IMR-90 (cell line): ENCODE results near the gene TMEM38A. TPM values are rescaled to one million over a fixed set of nuclear protein-coding genes. Genes with fewer than 3 reads are reported as not detected.

Source experiments
- ATAC-seq: fragments of 200-7000 bp; cut with Tn5 transposase; 2 replicates; pipeline ENCODE4 v1.9.1; 2020; ENCODE audit warnings: low read depth, mild to moderate bottlenecking, moderate library complexity
- BruUV-seq: library from RNA; stranded (reverse); fragments of 400-500 nt; replicated peaks from 2 replicates; lab custom pipeline; 2021; lab: Mats Ljungman, UMichigan
- CTCF ChIA-PET: fragments of 300-600 bp; formaldehyde crosslinking; extraction: SDS; loops from one replicate; lab custom pipeline; 2021; ENCODE audit warnings: antibody characterized with exemption; lab: Yijun Ruan, JAX
- POLR2A ChIA-PET: fragments of 300-600 bp; sonication (Branson Sonifier 250); formaldehyde crosslinking; loops from one replicate; lab custom pipeline; 2022; ENCODE audit warnings: antibody characterized with exemption; ENCODE audit not compliant: unreplicated experiment; lab: Charles Lee
- DNase-seq: peaks from one replicate; pipeline ENCODE4 v3.0.0; 2013
- H2AFZ ChIP-seq: replicated peaks from 2 replicates; pipeline ENCODE3; 2013; ENCODE audit warnings: low read length, mild to moderate bottlenecking; ENCODE audit not compliant: poor library complexity
- H2AK5ac ChIP-seq: 2 replicates; pipeline ENCODE4 v1.6.1; 2013; ENCODE audit warnings: low read depth, low read length, inconsistent platforms
- H2AK9ac ChIP-seq: replicated peaks from 2 replicates; pipeline ENCODE3; 2013; ENCODE audit warnings: mild to moderate bottlenecking, low read depth, low read length, moderate library complexity; ENCODE audit not compliant: poor library complexity
- H2BK120ac ChIP-seq: 2 replicates; pipeline ENCODE4 v1.6.1; 2013; ENCODE audit warnings: low read depth, low read length, inconsistent platforms
- H2BK15ac ChIP-seq: 3 replicates; pipeline ENCODE4 v1.6.1; 2013; ENCODE audit warnings: low read depth, low read length, inconsistent platforms
- H2BK20ac ChIP-seq: 2 replicates; pipeline ENCODE4 v1.6.1; 2013; ENCODE audit warnings: low read depth, mild to moderate bottlenecking, inconsistent platforms, low read length, moderate library complexity
- H2BK5ac ChIP-seq: 2 replicates; pipeline ENCODE4 v1.6.1; 2013; ENCODE audit warnings: mild to moderate bottlenecking, low read depth, low read length, inconsistent platforms; ENCODE audit not compliant: poor library complexity, severe bottlenecking
- H3K14ac ChIP-seq: replicated peaks from 2 replicates; pipeline ENCODE4 v1.6.1; 2013; ENCODE audit warnings: low read depth, low read length, inconsistent platforms
- H3K18ac ChIP-seq: 2 replicates; pipeline ENCODE4 v1.6.1; 2013; ENCODE audit warnings: low read depth, low read length, control low read depth
- H3K23ac ChIP-seq: 2 replicates; pipeline ENCODE4 v1.6.1; 2013; ENCODE audit warnings: low read depth, low read length, inconsistent platforms
- H3K27ac ChIP-seq: 2 replicates; pipeline ENCODE4 v1.5.1; 2013; ENCODE audit warnings: mild to moderate bottlenecking, control low read depth, low read length; ENCODE audit not compliant: insufficient read depth
- H3K27me3 ChIP-seq: 2 replicates; pipeline ENCODE4 v1.6.1; 2013; ENCODE audit warnings: low read length; ENCODE audit not compliant: control insufficient read depth, insufficient read depth
- H3K36me3 ChIP-seq: 2 replicates; pipeline ENCODE4 v1.6.1; 2013; ENCODE audit warnings: low read length, mixed read lengths; ENCODE audit not compliant: control insufficient read depth, insufficient read depth
- H3K4ac ChIP-seq: 2 replicates; pipeline ENCODE4 v1.6.1; 2013; ENCODE audit warnings: low read depth, low read length, inconsistent platforms
- H3K4me1 ChIP-seq: 2 replicates; pipeline ENCODE4 v1.6.1; 2013; ENCODE audit warnings: low read length, mixed read lengths; ENCODE audit not compliant: control insufficient read depth, insufficient read depth
- H3K4me2 ChIP-seq: 2 replicates; pipeline ENCODE4 v1.6.1; 2013; ENCODE audit warnings: low read depth, mild to moderate bottlenecking, control low read depth, low read length, moderate library complexity
- H3K4me3 ChIP-seq: 2 replicates; pipeline ENCODE4 v1.5.1; 2013; ENCODE audit warnings: low read depth, mild to moderate bottlenecking, control low read depth, low read length, moderate library complexity; ENCODE audit not compliant: insufficient read depth
- H3K56ac ChIP-seq: 2 replicates; pipeline ENCODE4 v1.6.1; 2013; ENCODE audit warnings: low read length, inconsistent platforms; ENCODE audit not compliant: insufficient read depth; ENCODE audit errors: extremely low read depth
- H3K79me1 ChIP-seq, 2 experiments: 2 replicates each; pipeline ENCODE4 v1.6.1; 2013; ENCODE audit warnings: low read length in 2 of 2, inconsistent platforms in 1 of 2, low read depth in 1 of 2
- H3K9ac ChIP-seq: 2 replicates; pipeline ENCODE4 v1.6.1; 2013; ENCODE audit warnings: low read depth, low read length, control low read depth
- H3K9me1 ChIP-seq: 2 replicates; pipeline ENCODE4 v1.6.1; 2013; ENCODE audit warnings: low read length, inconsistent platforms; ENCODE audit not compliant: insufficient read depth
- H3K9me3 ChIP-seq: 2 replicates; pipeline ENCODE4 v1.6.1; 2013; ENCODE audit warnings: low read length; ENCODE audit not compliant: control insufficient read depth, insufficient read depth
- H4K20me1 ChIP-seq: 2 replicates; pipeline ENCODE4 v1.6.1; 2013; ENCODE audit warnings: low read length, inconsistent platforms; ENCODE audit not compliant: insufficient read depth
- H4K5ac ChIP-seq: 2 replicates; pipeline ENCODE4 v1.6.1; 2013; ENCODE audit warnings: mild to moderate bottlenecking, low read depth, low read length, control low read depth
- H4K8ac ChIP-seq, 2 experiments: 2 replicates each; pipeline ENCODE4 v1.6.1; 2013; ENCODE audit warnings: low read depth in 2 of 2, low read length in 2 of 2, control low read depth in 1 of 2, inconsistent platforms in 1 of 2
- H4K91ac ChIP-seq: 2 replicates; pipeline ENCODE4 v1.6.1; 2013; ENCODE audit warnings: low read depth, low read length, inconsistent platforms; ENCODE audit not compliant: insufficient read depth
- BHLHE40 ChIP-seq: fragments of 150-350 bp; IDR thresholded peaks from 2 replicates; pipeline ENCODE4 v1.6.1; 2016; ENCODE audit warnings: mild to moderate bottlenecking, low read depth, low read length
- CEBPB ChIP-seq: IDR thresholded peaks from 2 replicates; pipeline ENCODE4 v1.6.1; 2012; ENCODE audit warnings: low read depth, low read length, improper control_type of control experiment
- CHD1 ChIP-seq: IDR thresholded peaks from 2 replicates; pipeline ENCODE4 v1.6.1; 2012; ENCODE audit warnings: low read depth, low read length, improper control_type of control experiment
- CTCF ChIP-seq: conservative IDR thresholded peaks from 2 replicates; pipeline ENCODE4 v1.5.1; 2012; ENCODE audit warnings: mild to moderate bottlenecking, low read depth, low read length, improper control_type of control experiment
- ELK1 ChIP-seq: fragments of 150-350 bp; IDR thresholded peaks from 2 replicates; pipeline ENCODE4 v1.6.1; 2016; ENCODE audit warnings: low read depth, mild to moderate bottlenecking, low read length, moderate library complexity, borderline replicate concordance
- FOS ChIP-seq: fragments of 150-350 bp; IDR thresholded peaks from 2 replicates; pipeline ENCODE4 v1.6.1; 2016; ENCODE audit warnings: low read depth, low read length
- MAFK ChIP-seq: IDR thresholded peaks from 2 replicates; pipeline ENCODE4 v1.6.1; 2012; ENCODE audit warnings: low read depth, low read length, improper control_type of control experiment
- MAZ ChIP-seq: IDR thresholded peaks from 2 replicates; pipeline ENCODE4 v1.6.1; 2012; ENCODE audit warnings: low read depth, mild to moderate bottlenecking, low read length, improper control_type of control experiment, moderate library complexity, borderline replicate concordance
- MXI1 ChIP-seq: IDR thresholded peaks from 2 replicates; pipeline ENCODE4 v1.6.1; 2012; ENCODE audit warnings: low read depth, mild to moderate bottlenecking, low read length, moderate library complexity, borderline replicate concordance
- NFE2L2 ChIP-seq: fragments of 150-350 bp; IDR thresholded peaks from 2 replicates; pipeline ENCODE4 v1.6.1; 2016; ENCODE audit warnings: low read depth, mild to moderate bottlenecking, low read length
- POLR2A ChIP-seq: IDR thresholded peaks from 2 replicates; pipeline ENCODE4 v1.6.1; 2012; ENCODE audit warnings: mild to moderate bottlenecking, low read depth, low read length
- RAD21 ChIP-seq: IDR thresholded peaks from 2 replicates; pipeline ENCODE4 v1.6.1; 2012; ENCODE audit warnings: low read length, improper control_type of control experiment
- RCOR1 ChIP-seq: IDR thresholded peaks from 2 replicates; pipeline ENCODE4 v1.6.1; 2012; ENCODE audit warnings: mild to moderate bottlenecking, low read length, improper control_type of control experiment; ENCODE audit not compliant: insufficient replicate concordance
- RFX5 ChIP-seq: IDR thresholded peaks from 2 replicates; pipeline ENCODE4 v1.8.0; 2012; ENCODE audit warnings: low read depth, mild to moderate bottlenecking, low read length, moderate library complexity
- SMC3 ChIP-seq: fragments of 150-350 bp; IDR thresholded peaks from 2 replicates; pipeline ENCODE4 v1.6.1; 2016; ENCODE audit warnings: low read depth, mild to moderate bottlenecking, antibody characterized with exemption, low read length, moderate library complexity
- USF2 ChIP-seq: fragments of 150-350 bp; IDR thresholded peaks from 2 replicates; pipeline ENCODE4 v1.6.1; 2017; ENCODE audit warnings: mild to moderate bottlenecking, antibody characterized with exemption, low read length, low read depth
- WGBS, 2 experiments: methylation state at CpG; one replicate each; pipeline versions ENCODE4 v1.1.5 to v1.1.7; 2013; ENCODE audit warnings: missing lambda C conversion rate in 2 of 2; ENCODE audit not compliant: insufficient read length in 1 of 2; ENCODE audit errors: extremely low coverage in 2 of 2; 5-methylcytosine and 5-hydroxymethylcytosine counted together
- dilution Hi-C: fragments of 300-500 bp; cut with HindIII; formaldehyde crosslinking; loops from one replicate; pipeline ENCODE4 v1.14.3; 2018; ENCODE audit warnings: low sequenced_read_pairs; ENCODE audit not compliant: unreplicated experiment
- in situ Hi-C: fragments of 300-500 bp; cut with MboI; formaldehyde crosslinking; loops from 3 replicates; pipeline ENCODE4 v1.14.3; 2019; ENCODE audit warnings: low sequenced_read_pairs, inconsistent platforms, mixed read lengths
- intact Hi-C: fragments of 100-400 bp; cut with micrococcal nuclease; formaldehyde crosslinking; loops from 2 replicates; pipeline ENCODE4 v1.10.0; 2022
- polyA plus RNA-seq, 3 experiments: library from polyadenylated mRNA; depleted of rRNA; stranded (reverse); fragments of >200 nt; gene quantifications; 2 replicates each; pipeline ENCODE4 v1.2.3, GENCODE V29; 2012; ENCODE audit warnings: low replicate concordance in 1 of 3
- total RNA-seq: library from RNA; depleted of rRNA; stranded (reverse); fragments of >200 nt; gene quantifications from 2 replicates; pipeline ENCODE4 v1.2.3, GENCODE V29; 2012

TMEM38A gene
- total and polyA plus RNA-seq, 2 of the 4 experiments (the other 2 are of a cell fraction): 1.3 to 2.0 TPM

GRCh38 chr19:16715611-16716010, 54.7 kb downstream of the TMEM38A start:
- H3K4me3 ChIP-seq: no peak overlapping the region
- intact Hi-C loops: loop anchor here (1.0 kb wide), 1 partner anchor 37 kb away; no protein-coding TSS in a partner anchor
- H3K14ac ChIP-seq: no peak overlapping the region
- DNase-seq: no peak
- H3K56ac ChIP-seq: no peak overlapping the region
- H4K20me1 ChIP-seq: no peaks in the 10 kb centered on the region
- TF ChIP-seq FOS: no peak
- no peak for TF ChIP-seq RCOR1
- no peak for TF ChIP-seq USF2
- TF ChIP-seq POLR2A: no peak
- no peak for TF ChIP-seq NFE2L2
- no peak for TF ChIP-seq CEBPB
- no peak for TF ChIP-seq CTCF
- no peak for TF ChIP-seq BHLHE40
- TF ChIP-seq SMC3: no peak
- TF ChIP-seq ELK1: no peak
- TF ChIP-seq MAFK: no peak
- TF ChIP-seq CHD1: no peak
- no peak for TF ChIP-seq RAD21
- no peak for TF ChIP-seq RFX5
- no peak for TF ChIP-seq MXI1
- no peak for TF ChIP-seq MAZ
- H3K18ac ChIP-seq: no peak overlapping the region
- H4K8ac ChIP-seq: no peak overlapping the region
- H3K27me3 ChIP-seq: peaks cover under 1% of the 10 kb centered on the region; the same call in 1 of the 2 replicates
- H2BK20ac ChIP-seq: no peak overlapping the region
- no peak overlapping the region for H2AFZ ChIP-seq
- ChIA-PET POLR2A (no interaction called here), CTCF (no interaction called here)
- no CpG with 5 or more reads among the region's 3 CpGs for WGBS, 2 experiments
- no peak overlapping the region for H3K9ac ChIP-seq
- H2BK15ac ChIP-seq: no peak overlapping the region
- H3K4me2 ChIP-seq: no peak overlapping the region
- no peak overlapping the region for H4K91ac ChIP-seq
- no peak overlapping the region for H4K5ac ChIP-seq
- no peaks in the 10 kb centered on the region for H3K9me1 ChIP-seq
- H2AK5ac ChIP-seq: no peak overlapping the region
- H2AK9ac ChIP-seq: no peak overlapping the region
- H3K79me1 ChIP-seq: no peaks in the 10 kb centered on the region
- no TSS peak for BruUV-seq
- H3K27ac ChIP-seq: no peak overlapping the region
- H2BK5ac ChIP-seq: no peak overlapping the region
- H3K4ac ChIP-seq: no peak overlapping the region
- H3K9me3 ChIP-seq: peaks cover under 1% of the 10 kb centered on the region
- dilution Hi-C loops: no loop called here
- no peak overlapping the region for H3K23ac ChIP-seq
- no peak for ATAC-seq
- in situ Hi-C loops: no loop called here
- H3K4me1 ChIP-seq: no peaks in the 10 kb centered on the region
- H2BK120ac ChIP-seq: no peak overlapping the region
- no peaks in the 10 kb centered on the region for H3K36me3 ChIP-seq
